Transverse colon (tissue), 3 donors: Measurements from ENCODE around the gene EP300.

Experiments
- EP300 ChIP-seq: sonication (generic); formaldehyde crosslinking; IDR thresholded peaks from one replicate; pipeline ENCODE4 v1.6.1; 2017; ENCODE audit warnings: antibody characterized with exemption, low read depth
- TF ChIP-seq, protein P1 (sequence below), 5 experiments: fragments of 200-600 bp in 3 of 5; fragments of 450-650 bp in 2 of 5; sonication (generic) in 3 of 5; IDR thresholded peaks; 1 replicate in 2 of 5; 2 replicates in 3 of 5; pipeline ENCODE4 v1.5.1; 2016 to 2017; ENCODE audit warnings: antibody characterized with exemption in 5 of 5, inconsistent platforms in 3 of 5, mild to moderate bottlenecking in 2 of 5, moderate library complexity in 1 of 5

DNA sequence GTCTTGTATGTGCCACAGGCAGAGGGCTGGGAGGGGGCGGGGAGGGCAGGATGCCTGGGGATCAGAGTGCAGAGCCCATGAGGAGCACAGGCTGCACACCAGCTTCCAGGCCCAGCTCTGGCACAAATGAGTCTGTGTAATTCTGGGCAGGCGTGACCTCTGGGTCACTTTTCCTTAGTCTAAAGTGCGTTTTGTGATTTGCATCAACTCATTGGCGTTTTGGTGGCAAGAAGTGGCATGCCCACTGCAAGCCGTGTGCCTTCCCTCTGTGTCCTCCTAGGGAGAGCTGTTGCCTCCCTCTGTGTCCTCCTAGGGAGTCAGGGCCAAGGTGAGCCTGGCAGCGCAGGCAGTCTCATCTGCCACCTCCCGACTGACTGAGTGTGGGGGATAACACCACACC lies 131.1 kb downstream of the EP300 start:
- TF ChIP-seq, protein P1, sequence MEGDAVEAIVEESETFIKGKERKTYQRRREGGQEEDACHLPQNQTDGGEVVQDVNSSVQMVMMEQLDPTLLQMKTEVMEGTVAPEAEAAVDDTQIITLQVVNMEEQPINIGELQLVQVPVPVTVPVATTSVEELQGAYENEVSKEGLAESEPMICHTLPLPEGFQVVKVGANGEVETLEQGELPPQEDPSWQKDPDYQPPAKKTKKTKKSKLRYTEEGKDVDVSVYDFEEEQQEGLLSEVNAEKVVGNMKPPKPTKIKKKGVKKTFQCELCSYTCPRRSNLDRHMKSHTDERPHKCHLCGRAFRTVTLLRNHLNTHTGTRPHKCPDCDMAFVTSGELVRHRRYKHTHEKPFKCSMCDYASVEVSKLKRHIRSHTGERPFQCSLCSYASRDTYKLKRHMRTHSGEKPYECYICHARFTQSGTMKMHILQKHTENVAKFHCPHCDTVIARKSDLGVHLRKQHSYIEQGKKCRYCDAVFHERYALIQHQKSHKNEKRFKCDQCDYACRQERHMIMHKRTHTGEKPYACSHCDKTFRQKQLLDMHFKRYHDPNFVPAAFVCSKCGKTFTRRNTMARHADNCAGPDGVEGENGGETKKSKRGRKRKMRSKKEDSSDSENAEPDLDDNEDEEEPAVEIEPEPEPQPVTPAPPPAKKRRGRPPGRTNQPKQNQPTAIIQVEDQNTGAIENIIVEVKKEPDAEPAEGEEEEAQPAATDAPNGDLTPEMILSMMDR (IDR thresholded peaks at IDR 0.05) = no peak
- no peak for TF ChIP-seq EP300
